K562 (cell line): ENCODE data around the gene KCNQ4.

Experiments
- CBX2 ChIP-seq: fragments of 200-600 bp; sonication (generic); IDR thresholded peaks from one replicate; pipeline ENCODE4 v1.6.1; 2012; ENCODE audit warnings: mild to moderate bottlenecking, low read length, inconsistent platforms; ENCODE audit not compliant: insufficient read depth, poor library complexity, severe bottlenecking
- CBX8 ChIP-seq: fragments of 200-600 bp; sonication (generic); IDR thresholded peaks from 2 replicates; pipeline ENCODE4 v1.6.1; 2012; ENCODE audit warnings: borderline replicate concordance, mixed run types, low read depth, mild to moderate bottlenecking, moderate library complexity, mixed read lengths, low read length, control low read depth, inconsistent platforms; ENCODE audit not compliant: poor library complexity, severe bottlenecking; ENCODE audit errors: extremely low read depth
- CEBPB ChIP-seq: fragments of 450-650 bp; IDR thresholded peaks from 2 replicates; pipeline ENCODE4 v1.6.1; 2016; ENCODE audit warnings: missing genetic modification characterization, missing compliant biosample characterization
- FOSL1 ChIP-seq: fragments of 200-800 bp; sonication (Bioruptor generic); conservative IDR thresholded peaks from 2 replicates; pipeline ENCODE4 v1.6.1; 2016; ENCODE audit warnings: missing genetic modification characterization, missing compliant biosample characterization
- FOXA3 ChIP-seq, 2 experiments: fragments of 450-650 bp in 1 of 2; sonication (generic) in 1 of 2; formaldehyde crosslinking; IDR thresholded peaks in 1 of 2; conservative IDR thresholded peaks in 1 of 2; 2 replicates each; pipeline versions ENCODE4 v1.4.0 to v1.8.0; 2020 to 2022; ENCODE audit warnings: mild to moderate bottlenecking in 2 of 2, missing genetic modification reagents in 1 of 2
- PHF8 ChIP-seq: fragments of 200-600 bp; sonication (generic); IDR thresholded peaks from 2 replicates; pipeline ENCODE4 v1.6.1; 2012; ENCODE audit warnings: mixed run types, mild to moderate bottlenecking, inconsistent platforms, low read length, moderate library complexity, borderline replicate concordance
- POLR2AphosphoS5 ChIP-seq: IDR thresholded peaks from 2 replicates; pipeline ENCODE4 v1.6.1; 2011; ENCODE audit warnings: mild to moderate bottlenecking, low read depth, low read length, moderate library complexity; ENCODE audit not compliant: control insufficient read depth, insufficient read depth
- POU5F1 ChIP-seq: fragments of 150-350 bp; IDR thresholded peaks from 2 replicates; pipeline ENCODE4 v1.6.1; 2014; ENCODE audit warnings: borderline replicate concordance, low read length, low read depth, mild to moderate bottlenecking; ENCODE audit not compliant: partially characterized antibody
- RCOR1 ChIP-seq, 2 experiments: IDR thresholded peaks; 2 replicates each; pipeline ENCODE4 v1.6.1; 2012; ENCODE audit warnings: low read depth in 2 of 2, low read length in 2 of 2, borderline replicate concordance in 1 of 2, improper control_type of control experiment in 1 of 2
- SP2 ChIP-seq: IDR thresholded peaks from 2 replicates; pipeline ENCODE4 v1.6.1; 2011; ENCODE audit warnings: mild to moderate bottlenecking, low read depth, low read length, moderate library complexity; ENCODE audit not compliant: poor library complexity, severe bottlenecking; ENCODE audit errors: extremely low read depth
- YY1 ChIP-seq, 3 experiments: IDR thresholded peaks; 2 replicates each; pipeline ENCODE4 v1.6.1; 2011; ENCODE audit warnings: low read length in 2 of 3, mild to moderate bottlenecking in 2 of 3, moderate library complexity in 2 of 3, borderline replicate concordance in 1 of 3, control low read depth in 1 of 3, low read depth in 1 of 3; ENCODE audit not compliant: insufficient read depth in 3 of 3, insufficient replicate concordance in 2 of 3, control insufficient read depth in 1 of 3, insufficient read length in 1 of 3; ENCODE audit errors: extremely low read depth in 1 of 3
- ZNF263 ChIP-seq: sonication (generic); formaldehyde crosslinking; IDR thresholded peaks from 2 replicates; pipeline ENCODE4 v1.8.0; 2022; ENCODE audit warnings: mild to moderate bottlenecking, missing genetic modification reagents, borderline replicate concordance
- TF ChIP-seq, protein P1 (sequence below), 3 experiments: IDR thresholded peaks in 2 of 3; conservative IDR thresholded peaks in 1 of 3; 2 replicates each; pipeline ENCODE4 v1.5.1; 2011 to 2012; ENCODE audit warnings: low read length in 3 of 3, mild to moderate bottlenecking in 3 of 3, control low read depth in 2 of 3, improper control_type of control experiment in 1 of 3, inconsistent platforms in 1 of 3, low read depth in 1 of 3, mixed read lengths in 1 of 3, moderate library complexity in 1 of 3; ENCODE audit not compliant: insufficient read depth in 2 of 3

DNA sequence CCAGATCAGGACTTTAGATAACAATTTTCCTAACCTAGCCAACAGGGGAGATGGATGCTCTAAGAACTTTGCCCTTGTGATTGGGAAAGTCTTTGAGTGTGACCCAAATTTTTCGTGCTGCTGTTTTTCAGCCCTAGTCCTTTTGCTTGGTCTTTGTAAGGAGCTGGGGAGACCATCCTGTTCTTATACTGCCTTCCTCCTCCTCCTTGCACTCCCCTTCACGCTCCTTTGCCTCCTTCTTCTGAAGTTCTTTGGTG is 5.7 kb downstream of the KCNQ4 start:
- TF ChIP-seq POU5F1: no peak
- TF ChIP-seq, protein P1, sequence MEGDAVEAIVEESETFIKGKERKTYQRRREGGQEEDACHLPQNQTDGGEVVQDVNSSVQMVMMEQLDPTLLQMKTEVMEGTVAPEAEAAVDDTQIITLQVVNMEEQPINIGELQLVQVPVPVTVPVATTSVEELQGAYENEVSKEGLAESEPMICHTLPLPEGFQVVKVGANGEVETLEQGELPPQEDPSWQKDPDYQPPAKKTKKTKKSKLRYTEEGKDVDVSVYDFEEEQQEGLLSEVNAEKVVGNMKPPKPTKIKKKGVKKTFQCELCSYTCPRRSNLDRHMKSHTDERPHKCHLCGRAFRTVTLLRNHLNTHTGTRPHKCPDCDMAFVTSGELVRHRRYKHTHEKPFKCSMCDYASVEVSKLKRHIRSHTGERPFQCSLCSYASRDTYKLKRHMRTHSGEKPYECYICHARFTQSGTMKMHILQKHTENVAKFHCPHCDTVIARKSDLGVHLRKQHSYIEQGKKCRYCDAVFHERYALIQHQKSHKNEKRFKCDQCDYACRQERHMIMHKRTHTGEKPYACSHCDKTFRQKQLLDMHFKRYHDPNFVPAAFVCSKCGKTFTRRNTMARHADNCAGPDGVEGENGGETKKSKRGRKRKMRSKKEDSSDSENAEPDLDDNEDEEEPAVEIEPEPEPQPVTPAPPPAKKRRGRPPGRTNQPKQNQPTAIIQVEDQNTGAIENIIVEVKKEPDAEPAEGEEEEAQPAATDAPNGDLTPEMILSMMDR (IDR thresholded peaks at IDR 0.05 in 2 of 3, conservative IDR thresholded peaks at IDR 0.05 in 1 of 3; ENCODE audit: insufficient read depth in 2 of 3, low read depth in 1 of 3, low read length in 3 of 3): no peak
- no peak for TF ChIP-seq CBX8
- TF ChIP-seq ZNF263 (CRISPR knock-in tag): no peak
- TF ChIP-seq PHF8: no peak
- no peak for TF ChIP-seq YY1 (IDR thresholded peaks at IDR 0.05; ENCODE audit: borderline replicate concordance in 1 of 3, control insufficient read depth in 1 of 3, extremely low read depth in 1 of 3, insufficient read depth in 3 of 3, insufficient read length in 1 of 3, insufficient replicate concordance in 2 of 3, low read depth in 1 of 3, low read length in 2 of 3)
- no peak for TF ChIP-seq FOSL1
- TF ChIP-seq POLR2AphosphoS5: no peak
- TF ChIP-seq SP2: no peak
- no peak for TF ChIP-seq RCOR1 (IDR thresholded peaks at IDR 0.05; ENCODE audit: borderline replicate concordance in 1 of 2, low read depth in 2 of 2, low read length in 2 of 2)
- TF ChIP-seq CEBPB (tag): no peak
- no peak for TF ChIP-seq CBX2
- no peak for TF ChIP-seq FOXA3 (CRISPR knock-in tag; conservative IDR thresholded peaks at IDR 0.05 in 1 of 2, IDR thresholded peaks at IDR 0.05 in 1 of 2)
